Right lobe of liver (tissue), 6 donors: ENCODE measurements around the gene DZANK1. TPM values are rescaled to one million over a fixed set of nuclear protein-coding genes. Genes with fewer than 3 reads are reported as not detected.

Source experiments
- ATAC-seq, 4 donors: fragments of 200-7000 bp; cut with Tn5 transposase; one replicate each; pipeline ENCODE4 v1.9.1; 2020; ENCODE audit warnings: mild to moderate bottlenecking in 4 of 4, moderate library complexity in 4 of 4
- DNase-seq, 3 donors: peaks; one replicate each; pipeline ENCODE4 v3.0.0-alpha.2; 2020
- H3K27ac ChIP-seq, 3 donors: fragments of 200-600 bp; one replicate each; pipeline ENCODE4 v1.8.0; 2022
- H3K27me3 ChIP-seq, 2 donors: fragments of 200-600 bp; one replicate each; pipeline ENCODE4 v1.8.0; 2022
- H3K36me3 ChIP-seq, 4 donors: fragments of 200-600 bp; sonication (generic) in 1 of 4; one replicate each; pipeline versions ENCODE4 v1.5.1 to v1.8.0; 2017 to 2022; ENCODE audit warnings: control low read depth in 1 of 4
- H3K4me1 ChIP-seq, 4 donors: fragments of 200-600 bp; sonication (generic) in 1 of 4; one replicate each; pipeline versions ENCODE4 v1.5.1 to v1.8.0; 2017 to 2022; ENCODE audit warnings: control low read depth in 1 of 4
- H3K4me3 ChIP-seq, 3 donors: fragments of 200-600 bp; one replicate each; pipeline ENCODE4 v1.8.0; 2022
- H3K9me3 ChIP-seq, 4 donors: fragments of 200-600 bp; sonication (generic) in 1 of 4; one replicate each; pipeline versions ENCODE4 v1.5.1 to v1.8.0; 2017 to 2022; ENCODE audit warnings: control low read depth in 1 of 4
- POLR2A ChIP-seq: fragments of 450-650 bp; IDR thresholded peaks from one replicate; pipeline ENCODE4 v1.6.1; 2017; ENCODE audit warnings: antibody characterized with exemption, mild to moderate bottlenecking
- WGBS: methylation state at CpG from one replicate; pipeline ENCODE4 v1.1.6; 2018; ENCODE audit warnings: low coverage, low lambda C conversion rate; ENCODE audit not compliant: insufficient coverage; ENCODE audit errors: missing lambda C conversion rate; 5-methylcytosine and 5-hydroxymethylcytosine counted together
- intact Hi-C, 2 donors: fragments of 100-400 bp; cut with DNase I; formaldehyde crosslinking; loops; one replicate each; pipeline versions ENCODE4 v1.11.2 to v1.14.1; 2022
- total RNA-seq, 6 experiments: library from RNA; depleted of rRNA in 2 of 6; stranded (reverse); fragments of >200 nt in 2 of 6; fragmentation: NEBNext Ultra II Directional in 3 of 6; extraction: Animal tissue kit (Norgen Biotek cat#: 25700) in 3 of 6; gene quantifications; one replicate each; pipeline versions ENCODE4 v1.1.0 to v1.2.4, GENCODE V29; 2016 to 2023
- TF ChIP-seq, protein P1 (sequence below), 4 donors: fragments of 200-600 bp in 3 of 4; fragments of 450-650 bp in 1 of 4; IDR thresholded peaks; one replicate each; pipeline versions ENCODE4 v1.5.1 to v1.8.0; 2016 to 2022; ENCODE audit warnings: antibody characterized with exemption in 4 of 4, mild to moderate bottlenecking in 2 of 4
- donor health status: DM: no; HTN: yes; CAD: no.
- donor health status: DM: no; HTN: no; CAD: no.
- donor health status: DM: no; HTN: no; CAD: no.
- donor health status: DM: no; HTN: yes; CAD: no.
- donor health status: DM: no; HTN: yes; CAD: no.

DZANK1 gene
- total RNA-seq, 6 experiments from 2014 or later, result 0.25 to 0.68 (median 0.41) TPM

DNA sequence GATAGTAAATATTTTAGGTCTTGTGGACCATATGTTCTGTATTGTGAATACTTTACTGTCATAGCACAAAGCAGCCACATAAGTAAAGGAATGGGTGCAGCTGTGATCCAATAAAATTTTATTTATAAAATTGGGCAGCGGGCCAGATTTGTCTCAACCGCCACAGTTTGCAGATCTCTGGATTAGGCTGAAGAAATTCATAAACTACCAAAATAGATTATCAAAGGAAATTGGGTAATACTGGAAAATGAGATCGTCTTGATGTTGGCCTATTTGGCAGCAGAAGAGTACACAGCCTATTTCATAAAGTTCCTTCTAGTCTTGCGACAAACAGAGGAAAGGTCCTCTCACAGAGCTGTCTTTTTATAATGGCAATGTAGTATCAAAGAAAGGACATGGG, 69.8 kb downstream of the DZANK1 start:
- intact Hi-C loops, result no loop called here
- Histone ChIP-seq H3K27ac (no peak overlapping the region), H3K4me1 (no peaks in the 10 kb centered on the region), H3K4me3 (no peak overlapping the region), H3K36me3 (no peaks in the 10 kb centered on the region), H3K9me3 (no peaks in the 10 kb centered on the region), H3K27me3 (no peaks in the 10 kb centered on the region)
- 55% methylated on average over 4 of the region's 4 CpGs for WGBS
- TF ChIP-seq, protein P1, sequence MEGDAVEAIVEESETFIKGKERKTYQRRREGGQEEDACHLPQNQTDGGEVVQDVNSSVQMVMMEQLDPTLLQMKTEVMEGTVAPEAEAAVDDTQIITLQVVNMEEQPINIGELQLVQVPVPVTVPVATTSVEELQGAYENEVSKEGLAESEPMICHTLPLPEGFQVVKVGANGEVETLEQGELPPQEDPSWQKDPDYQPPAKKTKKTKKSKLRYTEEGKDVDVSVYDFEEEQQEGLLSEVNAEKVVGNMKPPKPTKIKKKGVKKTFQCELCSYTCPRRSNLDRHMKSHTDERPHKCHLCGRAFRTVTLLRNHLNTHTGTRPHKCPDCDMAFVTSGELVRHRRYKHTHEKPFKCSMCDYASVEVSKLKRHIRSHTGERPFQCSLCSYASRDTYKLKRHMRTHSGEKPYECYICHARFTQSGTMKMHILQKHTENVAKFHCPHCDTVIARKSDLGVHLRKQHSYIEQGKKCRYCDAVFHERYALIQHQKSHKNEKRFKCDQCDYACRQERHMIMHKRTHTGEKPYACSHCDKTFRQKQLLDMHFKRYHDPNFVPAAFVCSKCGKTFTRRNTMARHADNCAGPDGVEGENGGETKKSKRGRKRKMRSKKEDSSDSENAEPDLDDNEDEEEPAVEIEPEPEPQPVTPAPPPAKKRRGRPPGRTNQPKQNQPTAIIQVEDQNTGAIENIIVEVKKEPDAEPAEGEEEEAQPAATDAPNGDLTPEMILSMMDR (IDR thresholded peaks at IDR 0.05), result no peak
- TF ChIP-seq POLR2A, result no peak
- ATAC-seq, result no peak
- DNase-seq, result no peak

DNA sequence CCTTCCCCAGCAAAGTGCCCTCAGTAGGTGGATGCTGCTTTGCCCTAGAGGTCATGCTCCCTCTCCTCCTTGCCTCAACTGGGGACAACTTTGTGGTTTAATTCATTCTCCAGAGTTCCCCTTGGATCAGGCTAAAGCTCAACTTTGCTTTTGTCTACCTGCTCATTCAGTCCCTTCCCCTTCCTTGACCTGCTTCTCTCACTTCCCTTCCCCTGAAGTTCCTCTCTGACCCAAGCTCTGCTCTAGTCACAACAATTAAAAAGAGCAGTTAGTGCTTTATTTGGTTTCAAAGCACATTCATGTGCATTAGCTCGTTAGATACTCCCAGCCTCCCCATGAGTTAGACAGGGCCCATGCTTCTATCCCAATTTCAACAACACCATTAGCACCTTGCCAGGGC, 71.3 kb downstream of the DZANK1 start:
- no peak overlapping the region for H3K4me3 ChIP-seq
- TF ChIP-seq, protein P1 (IDR thresholded peaks at IDR 0.05), result no peak
- no peak for TF ChIP-seq POLR2A
- ATAC-seq (no peak), DNase-seq (no peak)
- H3K9me3 ChIP-seq, result no peaks in the 10 kb centered on the region
- WGBS, result 53% methylated on average over 1 of the region's 1 CpG
- intact Hi-C loops, result no loop called here
- no peaks in the 10 kb centered on the region for H3K27me3 ChIP-seq
- no peaks in the 10 kb centered on the region for H3K4me1 ChIP-seq
- no peak overlapping the region for H3K27ac ChIP-seq
- no peaks in the 10 kb centered on the region for H3K36me3 ChIP-seq

DNA sequence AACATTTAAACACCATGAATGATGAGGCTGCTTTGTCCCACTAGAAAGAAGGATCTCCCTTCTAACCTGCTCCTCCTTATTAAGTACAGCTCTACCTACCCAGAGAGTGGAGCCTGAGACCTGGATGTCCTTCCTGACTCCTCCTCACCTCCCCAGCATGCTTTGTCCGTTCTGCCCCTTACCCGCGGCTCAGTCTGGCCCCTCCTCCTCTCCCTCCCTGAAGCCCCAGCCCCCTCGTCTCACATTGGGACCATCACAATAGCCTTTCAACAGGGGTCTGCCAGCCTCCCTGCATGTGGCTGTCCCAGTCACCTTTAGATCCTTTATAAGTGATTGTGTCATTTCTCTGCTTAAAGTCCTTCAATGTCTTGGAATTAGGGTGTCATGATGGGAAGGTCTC, 72.5 kb downstream of the DZANK1 start:
- intact Hi-C loops, result no loop called here
- TF ChIP-seq, protein P1 (IDR thresholded peaks at IDR 0.05), result no peak
- TF ChIP-seq POLR2A, result no peak
- ATAC-seq (no peak), DNase-seq (no peak)
- 54% methylated on average over 4 of the region's 4 CpGs for WGBS
- Histone ChIP-seq H3K4me3 (no peak overlapping the region), H3K27ac (no peak overlapping the region), H3K27me3 (no peaks in the 10 kb centered on the region), H3K9me3 (no peaks in the 10 kb centered on the region), H3K4me1 (no peaks in the 10 kb centered on the region), H3K36me3 (no peaks in the 10 kb centered on the region)

DNA sequence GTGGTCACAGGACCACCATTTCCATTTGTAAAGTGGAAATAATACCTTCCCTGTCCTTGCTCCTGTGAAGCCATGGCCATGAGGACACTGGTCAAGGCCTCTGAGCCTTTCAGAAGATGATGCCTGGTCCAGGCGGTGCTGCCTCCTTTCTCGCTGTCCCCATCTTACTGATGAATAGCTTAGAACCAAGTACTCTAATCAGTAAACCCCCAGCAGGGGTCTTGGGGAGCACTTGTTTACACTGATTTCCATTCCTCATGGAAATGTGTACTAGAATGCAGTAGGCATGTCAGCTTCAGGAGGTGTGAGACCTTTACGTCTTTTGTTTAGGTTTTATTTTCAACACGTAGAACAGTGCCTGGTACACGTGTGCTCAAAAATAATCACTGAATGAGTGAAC, 75.1 kb downstream of the DZANK1 start:
- TF ChIP-seq, protein P1 (IDR thresholded peaks at IDR 0.05), result no peak
- no peak for TF ChIP-seq POLR2A
- H3K4me1 ChIP-seq, result no peaks in the 10 kb centered on the region
- no peaks in the 10 kb centered on the region for H3K27me3 ChIP-seq
- intact Hi-C loops, result no loop called here
- WGBS, result 87% methylated on average over 5 of the region's 5 CpGs
- ATAC-seq (no peak), DNase-seq (no peak)
- no peaks in the 10 kb centered on the region for H3K36me3 ChIP-seq
- no peak overlapping the region for H3K27ac ChIP-seq
- no peak overlapping the region for H3K4me3 ChIP-seq
- no peaks in the 10 kb centered on the region for H3K9me3 ChIP-seq

DNA sequence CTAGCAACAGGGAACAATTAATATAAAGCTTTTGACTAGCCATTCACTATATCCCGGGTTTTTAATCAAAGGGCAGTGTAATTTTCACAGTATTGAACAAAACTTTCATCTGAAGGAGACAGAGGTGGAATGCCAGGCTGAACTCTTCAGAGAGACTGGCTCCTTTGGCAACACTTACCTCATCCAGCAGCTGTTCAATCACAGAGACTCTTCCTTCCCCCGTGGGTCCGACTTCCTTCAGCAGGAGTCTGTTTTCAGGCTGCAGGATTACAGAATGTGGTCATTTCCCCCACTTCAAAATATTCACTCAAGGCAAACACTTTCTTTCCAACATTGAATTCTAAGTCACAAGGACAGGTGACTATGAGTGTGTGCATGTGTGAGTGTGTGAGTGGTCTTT, 76.6 kb downstream of the DZANK1 start:
- Histone ChIP-seq H3K4me3 (no peak overlapping the region), H3K36me3 (no peaks in the 10 kb centered on the region), H3K9me3 (no peaks in the 10 kb centered on the region), H3K27ac (no peak overlapping the region), H3K27me3 (no peaks in the 10 kb centered on the region), H3K4me1 (no peaks in the 10 kb centered on the region)
- intact Hi-C loops, result no loop called here
- no peak for ATAC-seq
- WGBS, result 53% methylated on average over 3 of the region's 3 CpGs
- TF ChIP-seq, protein P1 (IDR thresholded peaks at IDR 0.05), result no peak
- no peak for TF ChIP-seq POLR2A
- no peak for DNase-seq
